Smooth muscle cell (in vitro differentiated cells): ENCODE measurements around the gene NFS1. TPM values are rescaled to one million over a fixed set of nuclear protein-coding genes. Genes with fewer than 3 reads are reported as not detected.
"Not testable (repeated sequence)": the region's sequence is repeated elsewhere in the genome, so short reads cannot be mapped to it uniquely, and the experiment has no call there.

Source experiments
- DNase-seq: peaks from one replicate; lab custom pipeline; 2025; ENCODE audit not compliant: unreplicated experiment; lab: John Stamatoyannopoulos, UW
- H2AFZ ChIP-seq: fragments of 200-600 bp; sonication (generic); 2 replicates; pipeline ENCODE4 v1.6.0; 2016; ENCODE audit warnings: antibody characterized with exemption, low read depth, mild to moderate bottlenecking
- H3F3A ChIP-seq: fragments of 200-600 bp; sonication (generic); 2 replicates; pipeline ENCODE4 v1.6.0; 2017; ENCODE audit warnings: antibody characterized with exemption, low read depth
- H3K27ac ChIP-seq: fragments of 200-600 bp; sonication (generic); 2 replicates; pipeline ENCODE4 v1.5.1; 2016; ENCODE audit warnings: low read depth, mild to moderate bottlenecking
- H3K27me3 ChIP-seq: fragments of 200-600 bp; sonication (generic); 2 replicates; pipeline ENCODE4 v1.6.1; 2016; ENCODE audit warnings: low read depth, mild to moderate bottlenecking
- H3K36me3 ChIP-seq: fragments of 200-600 bp; sonication (generic); 2 replicates; pipeline ENCODE4 v1.5.1; 2016; ENCODE audit warnings: low read depth
- H3K4me1 ChIP-seq: fragments of 200-600 bp; sonication (generic); 2 replicates; pipeline ENCODE4 v1.5.1; 2016; ENCODE audit warnings: low read depth
- H3K4me2 ChIP-seq: fragments of 200-600 bp; sonication (generic); 2 replicates; pipeline ENCODE4 v1.6.0; 2016; ENCODE audit warnings: mild to moderate bottlenecking
- H3K4me3 ChIP-seq: fragments of 200-600 bp; sonication (generic); 2 replicates; pipeline ENCODE4 v1.5.1; 2016; ENCODE audit warnings: mild to moderate bottlenecking
- H3K79me2 ChIP-seq: fragments of 200-600 bp; sonication (generic); 2 replicates; pipeline ENCODE4 v1.6.0; 2016; ENCODE audit warnings: low read depth, mild to moderate bottlenecking
- H3K9ac ChIP-seq: fragments of 200-600 bp; sonication (generic); 2 replicates; pipeline ENCODE4 v1.6.0; 2016; ENCODE audit warnings: low read depth
- H3K9me3 ChIP-seq: fragments of 200-600 bp; sonication (generic); replicated peaks from 2 replicates; pipeline ENCODE4 v1.5.1; 2016; ENCODE audit warnings: low read depth
- H4K20me1 ChIP-seq: fragments of 200-600 bp; sonication (generic); 2 replicates; pipeline ENCODE4 v1.6.0; 2016; ENCODE audit warnings: low read depth
- CTCF ChIP-seq: fragments of 200-600 bp; sonication (generic); IDR thresholded peaks from 2 replicates; pipeline ENCODE4 v1.5.1; 2017; ENCODE audit warnings: borderline replicate concordance, mild to moderate bottlenecking, antibody characterized with exemption; ENCODE audit not compliant: insufficient read depth, poor library complexity, severe bottlenecking
- WGBS: methylation state at CpG from one replicate; pipeline ENCODE4 v1.1.7; 2016; ENCODE audit warnings: low lambda C conversion rate; 5-methylcytosine and 5-hydroxymethylcytosine counted together
- polyA plus RNA-seq: library from polyadenylated mRNA; unstranded; fragments of >200 nt; fragmentation: Nextera tagmentation; extraction: Ambion mirVana; gene quantifications from 2 replicates; pipeline ENCODE4 v1.2.1, GENCODE V29; 2016
- total RNA-seq: library from RNA; depleted of rRNA; stranded (reverse); fragments of >200 nt; gene quantifications from 2 replicates; pipeline ENCODE4 v1.2.3, GENCODE V29; 2014

NFS1 gene
- total and polyA plus RNA-seq, 2 experiments from 2014 or later, result 25.3 to 35.1 TPM

- WGBS, result 91% methylated on average over 4 of the region's 4 CpGs
- peaks cover 62% of the 10 kb centered on the region for H3K36me3 ChIP-seq
- peak overlapping the region; percentile 1 for H3K27ac ChIP-seq
Observed at GRCh38 chr20:35714127-35714526, 15.0 kb upstream of the NFS1 start.

GRCh38 chr20:35713120-35713519 is 14.0 kb upstream of the NFS1 start:
- H3K79me2 ChIP-seq, result peaks cover 99% of the 10 kb centered on the region
- WGBS, result 95% methylated on average over 9 of the region's 9 CpGs
- peaks cover 69% of the 10 kb centered on the region for H3K36me3 ChIP-seq
- H4K20me1 ChIP-seq, result peaks cover 100% of the 10 kb centered on the region
- H3K27ac ChIP-seq, result peak overlapping the region; percentile 9
- not testable (repeated sequence) for H3K4me3 ChIP-seq, H3K4me1 ChIP-seq, DNase-seq, H3K9me3 ChIP-seq, H3K9ac ChIP-seq, H2AFZ ChIP-seq, H3K4me2 ChIP-seq, H3K27me3 ChIP-seq
- peaks cover 69% of the 10 kb centered on the region for H3F3A ChIP-seq

More at GRCh38 chr20:35714127-35714526, 15.0 kb upstream of the NFS1 start:
- H4K20me1 ChIP-seq, result peaks cover 100% of the 10 kb centered on the region
- no peaks in the 10 kb centered on the region for H3K9me3 ChIP-seq
- TF ChIP-seq CTCF, result no peak
- no peaks in the 10 kb centered on the region for H3K27me3 ChIP-seq
- peaks cover 99% of the 10 kb centered on the region for H3K79me2 ChIP-seq
- H3K4me2 ChIP-seq, result no peak overlapping the region
- H3F3A ChIP-seq, result peaks cover 69% of the 10 kb centered on the region
- H3K9ac ChIP-seq, result no peak overlapping the region
- no peak overlapping the region for H3K4me3 ChIP-seq
- H3K4me1 ChIP-seq, result no peaks in the 10 kb centered on the region
- no peak for DNase-seq
- H2AFZ ChIP-seq, result no peak overlapping the region

- peak overlapping the region; percentile 47 for H3K27ac ChIP-seq
Observed at GRCh38 chr20:35711588-35712209, 12.5 kb upstream of the NFS1 start.

More at GRCh38 chr20:35711588-35712209, 12.5 kb upstream of the NFS1 start:
- Histone ChIP-seq H3K9ac (no peak overlapping the region), H3K79me2 (peaks cover 97% of the 10 kb centered on the region), H3K27me3 (no peaks in the 10 kb centered on the region), H3K4me1 (no peaks in the 10 kb centered on the region), H3K4me3 (no peak overlapping the region), H3K36me3 (peaks cover 58% of the 10 kb centered on the region), H3F3A (peaks cover 73% of the 10 kb centered on the region), H3K9me3 (no peaks in the 10 kb centered on the region), H3K4me2 (no peak overlapping the region), H4K20me1 (peaks cover 100% of the 10 kb centered on the region), H2AFZ (no peak overlapping the region)
- 92% methylated on average over 6 of the region's 6 CpGs for WGBS
- no peak for TF ChIP-seq CTCF
- no peak for DNase-seq
